CD4-positive, alpha-beta memory T cell (primary cell): ENCODE data around the gene GJA10. TPM values are rescaled to one million over a fixed set of nuclear protein-coding genes. Genes with fewer than 3 reads are reported as not detected.
A peak's percentile ranks its signal among the peaks of the same experiment; 100 is the strongest.

Source experiments
- CTCF ChIA-PET: fragments of 350-600 bp; sonication (Branson Sonifier 250); formaldehyde crosslinking; loops from one replicate; lab custom pipeline; 2021; ENCODE audit warnings: inconsistent platforms; ENCODE audit not compliant: partially characterized antibody; lab: Charles Lee
- POLR2A ChIA-PET: fragments of 350-600 bp; sonication (Branson Sonifier 250); formaldehyde crosslinking; loops from one replicate; lab custom pipeline; 2021; ENCODE audit not compliant: partially characterized antibody; lab: Charles Lee
- DNase-seq, 5 donors: peaks; one replicate each; pipeline versions ENCODE4 v3.0.0 to v3.0.0-alpha.2; 2020 to 2022; ENCODE audit warnings: mixed read lengths in 1 of 5
- H3K27ac ChIP-seq: one replicate; pipeline ENCODE4 v1.7.0; 2013; ENCODE audit warnings: low read depth, low read length
- H3K27me3 ChIP-seq: 2 replicates; pipeline ENCODE4 v1.7.0; 2013; ENCODE audit warnings: mild to moderate bottlenecking, low read length, moderate library complexity; ENCODE audit not compliant: insufficient read depth
- H3K36me3 ChIP-seq: 2 replicates; pipeline ENCODE4 v1.7.0; 2013; ENCODE audit warnings: mild to moderate bottlenecking, low read length, moderate library complexity; ENCODE audit not compliant: insufficient read depth
- H3K4me1 ChIP-seq: 2 replicates; pipeline ENCODE4 v1.7.0; 2013; ENCODE audit warnings: mild to moderate bottlenecking, low read length, moderate library complexity; ENCODE audit not compliant: insufficient read depth
- H3K4me3 ChIP-seq, 2 donors: one replicate each; pipeline ENCODE4 v1.7.0; 2013; ENCODE audit warnings: low read length in 2 of 2, mild to moderate bottlenecking in 1 of 2
- H3K9me3 ChIP-seq, 2 donors: one replicate each; pipeline ENCODE4 v1.7.0; 2013; ENCODE audit warnings: low read length in 2 of 2, control low read depth in 1 of 2; ENCODE audit not compliant: control insufficient read depth in 1 of 2
- H3K27ac Mint-ChIP-seq, 7 donors: one replicate each; pipeline ENCODE4 v1.8.0; 2020 to 2021; ENCODE audit warnings: mixed read lengths in 7 of 7, mild to moderate bottlenecking in 6 of 7, inconsistent platforms in 3 of 7, moderate library complexity in 3 of 7
- H3K27me3 Mint-ChIP-seq, 2 donors: one replicate each; pipeline ENCODE4 v1.8.0; 2020 to 2021; ENCODE audit warnings: mixed read lengths in 2 of 2
- H3K36me3 Mint-ChIP-seq, 2 donors: one replicate each; pipeline ENCODE4 v1.8.0; 2020 to 2021; ENCODE audit warnings: mixed read lengths in 2 of 2, inconsistent platforms in 1 of 2, mild to moderate bottlenecking in 1 of 2
- H3K4me1 Mint-ChIP-seq, 4 donors: one replicate each; pipeline ENCODE4 v1.8.0; 2020 to 2021; ENCODE audit warnings: mixed read lengths in 4 of 4, mild to moderate bottlenecking in 1 of 4
- H3K4me3 Mint-ChIP-seq, 8 donors: one replicate each; pipeline ENCODE4 v1.8.0; 2020 to 2021; ENCODE audit warnings: mixed read lengths in 8 of 8, mild to moderate bottlenecking in 7 of 8, moderate library complexity in 6 of 8, inconsistent platforms in 3 of 8
- H3K9me3 Mint-ChIP-seq, 8 donors: one replicate each; pipeline ENCODE4 v1.8.0; 2020 to 2021; ENCODE audit warnings: mixed read lengths in 8 of 8, mild to moderate bottlenecking in 5 of 8, inconsistent platforms in 3 of 8, moderate library complexity in 1 of 8
- intact Hi-C: fragments of 100-400 bp; cut with micrococcal nuclease; formaldehyde crosslinking; loops from one replicate; pipeline ENCODE4 v1.15.1; 2023
- polyA plus RNA-seq, 2 donors: library from polyadenylated mRNA; unstranded; fragments of 300-500 nt; fragmentation: Illumina TruSeq; gene quantifications; one replicate each; pipeline ENCODE4 v1.2.3, GENCODE V29; 2021
- total RNA-seq, 2 experiments: library from RNA; stranded (reverse); gene quantifications; one replicate each; pipeline ENCODE4 v1.2.3, GENCODE V29; 2021

The GJA10 gene
- total and polyA plus RNA-seq, 4 experiments from 2014 or later: not detected

DNA sequence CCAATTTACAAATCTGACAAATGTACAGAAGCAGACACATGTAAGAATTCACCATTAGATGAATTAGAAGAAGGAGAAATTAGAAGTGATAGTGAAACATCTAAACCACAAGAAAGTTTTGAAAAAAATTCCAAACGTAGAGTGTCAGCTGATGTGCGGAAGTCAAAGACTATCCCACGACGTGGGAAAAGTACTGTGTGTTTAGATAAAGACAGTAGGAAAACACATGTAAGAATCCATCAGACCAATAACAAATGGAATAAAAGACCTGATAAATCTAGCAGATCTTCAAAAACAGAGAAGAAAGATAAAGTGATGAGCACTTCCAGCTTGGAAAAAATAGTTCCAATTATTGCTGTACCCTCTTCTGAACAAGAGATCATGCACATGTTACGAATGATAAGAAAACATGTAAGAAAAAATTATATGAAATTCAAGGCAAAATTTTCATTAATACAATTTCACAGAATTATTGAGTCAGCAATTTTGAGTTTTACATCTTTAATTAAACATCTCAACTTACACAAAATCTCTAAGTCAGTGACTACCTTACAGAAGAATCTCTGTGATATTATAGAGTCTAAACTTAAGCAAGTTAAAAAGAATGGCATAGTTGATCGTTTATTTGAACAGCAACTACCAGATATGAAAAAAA is 28.1 kb upstream of the GJA10 start:
- Histone ChIP-seq H3K4me1 (no peaks in the 10 kb centered on the region), H3K36me3 (peaks cover 32% of the 10 kb centered on the region), H3K27me3 (no peaks in the 10 kb centered on the region), H3K9me3 (no peaks in the 10 kb centered on the region), H3K27ac (no peak overlapping the region), H3K4me3 (no peak overlapping the region)
- ChIA-PET POLR2A (no interaction called here), CTCF (no interaction called here)
- Mint-ChIP-seq H3K4me1 (peaks cover 4 to 10% (median 7%) of the 10 kb centered on the region in 4 donors), H3K9me3 (peaks cover 0 to 2% (median 0%) of the 10 kb centered on the region in 8 donors), H3K27ac (no peak overlapping the region), H3K27me3 (no peaks in the 10 kb centered on the region), H3K4me3 (no peak overlapping the region), H3K36me3 (peaks cover 61 to 68% of the 10 kb centered on the region in 2 donors)
- intact Hi-C loops: no loop called here
- no peak for DNase-seq

- no peaks in the 10 kb centered on the region for H3K27me3 ChIP-seq
- no peak overlapping the region for H3K4me3 ChIP-seq
- H3K27ac ChIP-seq: no peak overlapping the region
- H3K4me1 ChIP-seq: no peaks in the 10 kb centered on the region
- ChIA-PET POLR2A (interaction anchor here (1.1 kb wide), 1 partner anchor 59 kb away, joined by 3 read pairs; no protein-coding TSS in a partner anchor), CTCF (interaction anchor here (0.9 to 1.0 kb wide), 3 partner anchors 45 to 422 kb away, joined by 3 read pairs; no protein-coding TSS in a partner anchor)
- no peaks in the 10 kb centered on the region for H3K9me3 ChIP-seq
- Mint-ChIP-seq H3K4me3 (no peak overlapping the region), H3K27ac (no peak overlapping the region), H3K27me3 (no peaks in the 10 kb centered on the region), H3K36me3 (peaks cover 29 to 32% of the 10 kb centered on the region in 2 donors), H3K9me3 (no peaks in the 10 kb centered on the region), H3K4me1 (peaks cover 0 to 4% (median 3%) of the 10 kb centered on the region in 4 donors)
- H3K36me3 ChIP-seq: peaks cover 6% of the 10 kb centered on the region
- intact Hi-C loops: no loop called here
- no peak for DNase-seq
Observed at GRCh38 chr6:89873721-89874120, 20.5 kb upstream of the GJA10 start.

DNA sequence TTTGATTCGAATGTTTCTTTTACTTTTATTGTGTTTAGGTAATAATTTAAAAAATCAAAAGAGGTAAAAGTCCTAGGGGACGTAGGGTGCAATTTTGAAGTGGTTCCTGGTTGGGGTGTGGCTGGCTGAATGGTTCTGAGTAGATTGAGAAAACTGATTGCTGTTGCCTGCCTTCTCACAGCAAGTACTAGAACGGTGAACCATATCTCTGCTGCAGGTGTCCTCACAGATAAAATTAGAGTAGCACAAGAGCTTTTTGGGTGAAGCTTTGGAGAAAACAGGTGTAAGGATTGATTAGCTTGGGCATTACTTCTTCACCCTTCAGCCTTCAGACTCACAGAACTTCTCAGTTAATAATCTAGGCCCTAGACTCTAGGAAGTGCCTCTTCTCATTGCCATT is 19.8 kb upstream of the GJA10 start:
- Histone ChIP-seq H3K4me1 (no peaks in the 10 kb centered on the region), H3K27ac (no peak overlapping the region), H3K4me3 (no peak overlapping the region), H3K9me3 (no peaks in the 10 kb centered on the region), H3K36me3 (peaks cover 6% of the 10 kb centered on the region), H3K27me3 (no peaks in the 10 kb centered on the region)
- Mint-ChIP-seq H3K4me1 (peaks cover 0 to 4% (median 3%) of the 10 kb centered on the region in 4 donors), H3K36me3 (peaks cover 26 to 31% of the 10 kb centered on the region in 2 donors), H3K9me3 (no peaks in the 10 kb centered on the region), H3K4me3 (no peak overlapping the region), H3K27me3 (no peaks in the 10 kb centered on the region), H3K27ac (peak overlapping the region in 4 of 7 donors; percentile 1 to 35 (median 21))
- intact Hi-C loops: no loop called here
- POLR2A ChIA-PET: interaction anchor here (1.1 kb wide), 1 partner anchor 60 kb away, joined by 3 read pairs; no protein-coding TSS in a partner anchor
- CTCF ChIA-PET: no interaction called here
- no peak for DNase-seq

GRCh38 chr6:89886378-89887120 is 7.7 kb upstream of the GJA10 start:
- Mint-ChIP-seq H3K4me3 (no peak overlapping the region), H3K4me1 (peaks cover 0 to 2% (median under 1%) of the 10 kb centered on the region in 4 donors), H3K36me3 (no peaks in the 10 kb centered on the region), H3K9me3 (no peaks in the 10 kb centered on the region), H3K27ac (no peak overlapping the region), H3K27me3 (peaks cover 6 to 10% of the 10 kb centered on the region in 2 donors)
- no peak for DNase-seq
- POLR2A ChIA-PET: no interaction called here
- Histone ChIP-seq H3K4me3 (no peak overlapping the region), H3K4me1 (no peaks in the 10 kb centered on the region), H3K27ac (no peak overlapping the region), H3K9me3 (no peaks in the 10 kb centered on the region), H3K27me3 (no peaks in the 10 kb centered on the region), H3K36me3 (no peaks in the 10 kb centered on the region)
- CTCF ChIA-PET: no interaction called here
- intact Hi-C loops: no loop called here

DNA sequence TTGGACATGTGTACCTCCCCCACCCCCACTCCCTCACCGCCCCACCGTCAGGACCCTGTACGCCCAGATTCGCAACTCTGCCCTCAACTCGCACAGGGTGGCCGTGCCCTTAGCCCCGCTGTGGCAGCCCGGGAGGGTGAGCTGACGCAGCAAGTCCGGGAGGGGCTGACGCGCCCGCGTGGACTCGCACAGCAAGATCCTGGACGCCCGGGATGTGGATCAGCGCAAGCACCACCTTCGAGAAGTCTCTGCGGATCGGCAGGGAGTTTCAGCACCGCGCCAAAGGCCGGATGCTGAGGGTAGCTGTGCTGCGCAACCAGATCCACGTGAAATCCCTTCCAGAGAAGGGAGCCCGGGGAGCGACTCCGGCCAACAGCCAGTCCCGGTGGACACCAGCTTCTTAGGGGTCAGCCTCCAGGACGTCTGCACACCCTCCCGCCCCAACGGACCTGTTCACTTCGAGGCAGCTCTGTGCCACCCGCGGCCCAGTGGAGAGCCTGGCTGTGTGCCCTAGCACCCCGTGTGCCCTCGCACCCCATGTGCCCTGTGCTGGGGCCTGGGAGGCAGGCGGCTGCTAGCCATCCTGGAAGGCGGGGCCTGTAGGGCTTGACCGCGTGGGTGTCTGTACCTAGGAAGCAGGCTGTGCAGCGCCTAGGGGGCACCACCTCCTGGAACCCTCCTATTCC is 6.7 kb upstream of the GJA10 start:
- Histone ChIP-seq H3K27ac (no peak overlapping the region), H3K4me1 (no peaks in the 10 kb centered on the region), H3K27me3 (no peaks in the 10 kb centered on the region), H3K4me3 (no peak overlapping the region), H3K36me3 (no peaks in the 10 kb centered on the region), H3K9me3 (no peaks in the 10 kb centered on the region)
- Mint-ChIP-seq H3K36me3 (no peaks in the 10 kb centered on the region), H3K4me1 (peaks cover 0 to 3% (median 1%) of the 10 kb centered on the region in 4 donors), H3K27ac (no peak overlapping the region), H3K4me3 (peak overlapping the region in 4 of 8 donors; percentile 8 to 62 (median 48)), H3K9me3 (no peaks in the 10 kb centered on the region), H3K27me3 (peaks cover 8 to 12% of the 10 kb centered on the region in 2 donors)
- intact Hi-C loops: no loop called here
- POLR2A ChIA-PET: no interaction called here
- CTCF ChIA-PET: no interaction called here
- peak in 2 of 5 donors; percentile 8 to 9 for DNase-seq

- Histone ChIP-seq H3K4me1 (no peaks in the 10 kb centered on the region), H3K36me3 (no peaks in the 10 kb centered on the region), H3K27ac (no peak overlapping the region), H3K4me3 (no peak overlapping the region), H3K27me3 (no peaks in the 10 kb centered on the region), H3K9me3 (no peaks in the 10 kb centered on the region)
- ChIA-PET POLR2A (no interaction called here), CTCF (no interaction called here)
- H3K27me3 Mint-ChIP-seq: peaks cover 8 to 14% of the 10 kb centered on the region in 2 donors
- peaks cover 0 to 3% (median 1%) of the 10 kb centered on the region in 4 donors for H3K4me1 Mint-ChIP-seq
- peak overlapping the region in 1 of 8 donors; percentile 62 for H3K4me3 Mint-ChIP-seq
- intact Hi-C loops: no loop called here
- no peak overlapping the region for H3K27ac Mint-ChIP-seq
- H3K36me3 Mint-ChIP-seq: no peaks in the 10 kb centered on the region
- DNase-seq: no peak
- peaks cover 0 to 2% (median 0%) of the 10 kb centered on the region in 8 donors for H3K9me3 Mint-ChIP-seq
Observed at GRCh38 chr6:89888138-89888514, 6.1 kb upstream of the GJA10 start.

GRCh38 chr6:89888871-89889270 is 5.4 kb upstream of the GJA10 start:
- peaks cover 0 to 2% (median 0%) of the 10 kb centered on the region in 8 donors for H3K9me3 Mint-ChIP-seq
- no peak overlapping the region for H3K27ac ChIP-seq
- no peaks in the 10 kb centered on the region for H3K9me3 ChIP-seq
- no peaks in the 10 kb centered on the region for H3K36me3 ChIP-seq
- H3K27me3 ChIP-seq: no peaks in the 10 kb centered on the region
- CTCF ChIA-PET: no interaction called here
- no peaks in the 10 kb centered on the region for H3K4me1 ChIP-seq
- peaks cover 0 to 3% (median 1%) of the 10 kb centered on the region in 4 donors for H3K4me1 Mint-ChIP-seq
- POLR2A ChIA-PET: no interaction called here
- no peak for DNase-seq
- no peak overlapping the region for H3K27ac Mint-ChIP-seq
- H3K4me3 ChIP-seq: no peak overlapping the region
- H3K27me3 Mint-ChIP-seq: peaks cover 12 to 21% of the 10 kb centered on the region in 2 donors
- no peaks in the 10 kb centered on the region for H3K36me3 Mint-ChIP-seq
- intact Hi-C loops: no loop called here
- no peak overlapping the region for H3K4me3 Mint-ChIP-seq
